Measurements from ENCODE around the gene UPP2. TPM values are rescaled to one million over a fixed set of nuclear protein-coding genes. Genes with fewer than 3 reads are reported as not detected.

The UPP2 gene
- total RNA-seq, 2 donors from 2014 or later = not detected

- H3K4me1 ChIP-seq (replicated peaks) = no peaks in the 10 kb centered on the region
- intact Hi-C loops (cut with DNase I) = no loop called here
- no peaks in the 10 kb centered on the region for H3K9me3 ChIP-seq
Measured at GRCh38 chr2:158095269-158095668, 6.4 kb upstream of the UPP2 start.

GRCh38 chr2:158095912-158096311 is 5.8 kb upstream of the UPP2 start:
- intact Hi-C loops (cut with DNase I) = no loop called here
- Histone ChIP-seq H3K4me3 (no peak overlapping the region), H3K9me3 (no peaks in the 10 kb centered on the region), H3K4me1 (replicated peaks) (no peaks in the 10 kb centered on the region), H3K36me3 (no peaks in the 10 kb centered on the region), H3K27ac (no peak overlapping the region), H3K27me3 (replicated peaks; ENCODE audit: insufficient read depth) (no peaks in the 10 kb centered on the region)
- DNase-seq (ENCODE audit: low spot score) = no peak
- no peak for TF ChIP-seq CTCF (IDR thresholded peaks at IDR 0.05)
- no peak for TF ChIP-seq POLR2A (IDR thresholded peaks at IDR 0.05)
- TF ChIP-seq POLR2AphosphoS5 (IDR thresholded peaks at IDR 0.05) = no peak
- 89% methylated on average over 4 of the region's 4 CpGs for WGBS

More at GRCh38 chr2:158095269-158095668, 6.4 kb upstream of the UPP2 start:
- no peak overlapping the region for H3K4me3 ChIP-seq
- DNase-seq (ENCODE audit: low spot score) = no peak
- TF ChIP-seq POLR2A (IDR thresholded peaks at IDR 0.05) = no peak
- TF ChIP-seq POLR2AphosphoS5 (IDR thresholded peaks at IDR 0.05) = no peak
- no peak for TF ChIP-seq CTCF (IDR thresholded peaks at IDR 0.05)
- no peak overlapping the region for H3K27ac ChIP-seq
- H3K27me3 ChIP-seq (replicated peaks; ENCODE audit: insufficient read depth) = no peaks in the 10 kb centered on the region
- no peaks in the 10 kb centered on the region for H3K36me3 ChIP-seq

- H3K27me3 ChIP-seq (replicated peaks; ENCODE audit: insufficient read depth) = no peaks in the 10 kb centered on the region
- WGBS = 67% methylated on average over 2 of the region's 2 CpGs
- no peak for TF ChIP-seq CTCF (IDR thresholded peaks at IDR 0.05)
- no peak for TF ChIP-seq POLR2A (IDR thresholded peaks at IDR 0.05)
- TF ChIP-seq POLR2AphosphoS5 (IDR thresholded peaks at IDR 0.05) = no peak
Measured at GRCh38 chr2:158097481-158097880, 4.2 kb upstream of the UPP2 start.

GRCh38 chr2:158098178-158098577 is 3.5 kb upstream of the UPP2 start:
- WGBS = 86% methylated on average over 4 of the region's 4 CpGs
- intact Hi-C loops (cut with DNase I) = no loop called here
- TF ChIP-seq POLR2A (IDR thresholded peaks at IDR 0.05) (no peak), POLR2AphosphoS5 (IDR thresholded peaks at IDR 0.05) (no peak), CTCF (IDR thresholded peaks at IDR 0.05) (no peak)

More at GRCh38 chr2:158097481-158097880, 4.2 kb upstream of the UPP2 start:
- Histone ChIP-seq H3K36me3 (no peaks in the 10 kb centered on the region), H3K4me1 (replicated peaks) (no peaks in the 10 kb centered on the region), H3K9me3 (no peaks in the 10 kb centered on the region), H3K27ac (no peak overlapping the region), H3K4me3 (no peak overlapping the region)
- intact Hi-C loops (cut with DNase I) = no loop called here
- no peak for DNase-seq (ENCODE audit: low spot score)

GRCh38 chr2:158099716-158100115 is 2.0 kb upstream of the UPP2 start:
- Histone ChIP-seq H3K36me3 (no peaks in the 10 kb centered on the region), H3K4me3 (no peak overlapping the region), H3K27me3 (replicated peaks; ENCODE audit: insufficient read depth) (no peaks in the 10 kb centered on the region), H3K4me1 (replicated peaks) (no peaks in the 10 kb centered on the region), H3K27ac (no peak overlapping the region), H3K9me3 (no peaks in the 10 kb centered on the region)
- 51% methylated on average over 3 of the region's 3 CpGs for WGBS
- no peak for DNase-seq (ENCODE audit: low spot score)
- intact Hi-C loops (cut with DNase I) = no loop called here
- TF ChIP-seq POLR2A (IDR thresholded peaks at IDR 0.05) (no peak), CTCF (IDR thresholded peaks at IDR 0.05) (no peak), POLR2AphosphoS5 (IDR thresholded peaks at IDR 0.05) (no peak)

More at GRCh38 chr2:158098178-158098577, 3.5 kb upstream of the UPP2 start:
- H3K4me1 ChIP-seq (replicated peaks) = no peaks in the 10 kb centered on the region
- H3K27ac ChIP-seq = no peak overlapping the region
- no peak overlapping the region for H3K4me3 ChIP-seq
- no peaks in the 10 kb centered on the region for H3K27me3 ChIP-seq (replicated peaks; ENCODE audit: insufficient read depth)
- DNase-seq (ENCODE audit: low spot score) = no peak
- no peaks in the 10 kb centered on the region for H3K36me3 ChIP-seq
- no peaks in the 10 kb centered on the region for H3K9me3 ChIP-seq
